Stimulated activated CD4-positive, alpha-beta T cell treated with anti-CD3 and anti-CD28 coated beads, Interleukin-12 subunit alpha, Interleukin-12 subunit beta, amount 100 ng/mL, for 4 hours (primary cell): ENCODE measurements around the gene STAB2.
A peak's percentile ranks its signal among the peaks of the same experiment; 100 is the strongest.

Experiments used
- DNase-seq: peaks from one replicate; pipeline ENCODE4 v3.0.0-alpha.2; 2020

Gene STAB2

GRCh38 chr12:103755425-103755824 lies 168.4 kb downstream of the STAB2 start:
- DNase-seq: no peak

- no peak for DNase-seq
These were observed 169.4 kb downstream of the STAB2 start for GRCh38 chr12:103756443-103756842.

- DNase-seq: no peak
These were observed 170.2 kb downstream of the STAB2 start for GRCh38 chr12:103757248-103757647.

- no peak for DNase-seq
These were observed 171.4 kb downstream of the STAB2 start for GRCh38 chr12:103758310-103759089.

- DNase-seq: no peak
These were observed 175.4 kb downstream of the STAB2 start for GRCh38 chr12:103762473-103762872.

- no peak for DNase-seq
These were observed 178.2 kb downstream of the STAB2 start for GRCh38 chr12:103765322-103765721.

- DNase-seq: no peak
These were observed 179.0 kb downstream of the STAB2 start for GRCh38 chr12:103766028-103766427.

GRCh38 chr12:103768467-103769123 lies 181.5 kb downstream of the STAB2 start:
- no peak for DNase-seq

GRCh38 chr12:103769240-103769945 lies 182.3 kb downstream of the STAB2 start:
- no peak for DNase-seq

GRCh38 chr12:103771466-103771865 lies 184.4 kb downstream of the STAB2 start:
- peak; percentile 4 for DNase-seq

- DNase-seq: no peak
These were observed 185.5 kb downstream of the STAB2 start for GRCh38 chr12:103772367-103773108.

GRCh38 chr12:103773109-103773910 lies 186.2 kb downstream of the STAB2 start:
- no peak for DNase-seq

GRCh38 chr12:103774977-103775560 lies 188.0 kb downstream of the STAB2 start:
- DNase-seq: no peak

- DNase-seq: no peak
These were observed 191.7 kb downstream of the STAB2 start for GRCh38 chr12:103778781-103779180.

GRCh38 chr12:103779410-103780092 lies 192.5 kb downstream of the STAB2 start:
- no peak for DNase-seq

GRCh38 chr12:103780093-103780440 lies 193.0 kb downstream of the STAB2 start:
- DNase-seq: no peak

GRCh38 chr12:103780992-103781391 lies 193.9 kb downstream of the STAB2 start:
- no peak for DNase-seq

- DNase-seq: no peak
These were observed 195.3 kb downstream of the STAB2 start for GRCh38 chr12:103782399-103782798.

- DNase-seq: no peak
These were observed 196.9 kb downstream of the STAB2 start for GRCh38 chr12:103783744-103784664.
